VCaP (cell line): ENCODE results near the gene BMP5.

Experiments used
- H3K27ac ChIP-seq: fragments of 450-650 bp; 2 replicates; pipeline ENCODE4 v1.5.1; 2017
- CTCF ChIP-seq: fragments of 450-650 bp; conservative IDR thresholded peaks from 2 replicates; pipeline ENCODE4 v1.5.1; 2017; ENCODE audit warnings: mild to moderate bottlenecking, moderate library complexity

BMP5 gene

GRCh38 chr6:55748880-55749279 lies 126.5 kb downstream of the BMP5 start:
- no peak for TF ChIP-seq CTCF

GRCh38 chr6:55746473-55746872 lies 128.9 kb downstream of the BMP5 start:
- no peak overlapping the region for H3K27ac ChIP-seq
- TF ChIP-seq CTCF = no peak

More at GRCh38 chr6:55748880-55749279, 126.5 kb downstream of the BMP5 start:
- H3K27ac ChIP-seq = no peak overlapping the region

- no peak overlapping the region for H3K27ac ChIP-seq
- TF ChIP-seq CTCF = no peak
Measured at GRCh38 chr6:55734256-55734655, 141.1 kb downstream of the BMP5 start.

- TF ChIP-seq CTCF = no peak
- H3K27ac ChIP-seq = no peak overlapping the region
Measured at GRCh38 chr6:55729665-55730064, 145.7 kb downstream of the BMP5 start.

GRCh38 chr6:55726144-55726543 lies 149.2 kb downstream of the BMP5 start:
- H3K27ac ChIP-seq = no peak overlapping the region; the same call in 1 of the 2 replicates

GRCh38 chr6:55714831-55715230 lies 160.6 kb downstream of the BMP5 start:
- H3K27ac ChIP-seq = no peak overlapping the region

More at GRCh38 chr6:55726144-55726543, 149.2 kb downstream of the BMP5 start:
- no peak for TF ChIP-seq CTCF

GRCh38 chr6:55713436-55713835 lies 162.0 kb downstream of the BMP5 start:
- no peak overlapping the region for H3K27ac ChIP-seq
- TF ChIP-seq CTCF = no peak

More at GRCh38 chr6:55714831-55715230, 160.6 kb downstream of the BMP5 start:
- TF ChIP-seq CTCF = no peak
